WTC11 (cell line): ENCODE measurements around the gene TSEN2. TPM values are rescaled to one million over a fixed set of nuclear protein-coding genes. Genes with fewer than 3 reads are reported as not detected.

Experiments
- ATAC-seq: fragments of 200-7000 bp; cut with Tn5 transposase; 2 replicates; pipeline ENCODE4 v1.10.0; 2021; ENCODE audit warnings: mild to moderate bottlenecking, moderate library complexity
- CTCF ChIA-PET: fragments of 300-600 bp; sonication (Branson Sonifier 250); formaldehyde crosslinking; loops from one replicate; lab custom pipeline; 2021; ENCODE audit warnings: antibody characterized with exemption; lab: Charles Lee
- POLR2A ChIA-PET: fragments of 350-600 bp; sonication (Branson Sonifier 250); formaldehyde crosslinking; loops from one replicate; lab custom pipeline; 2021; ENCODE audit warnings: antibody characterized with exemption; lab: Charles Lee
- DNase-seq: peaks from one replicate; pipeline ENCODE4 v3.0.0; 2021; ENCODE audit warnings: low spot score
- H3K27ac Mint-ChIP-seq: 2 replicates; pipeline ENCODE4 v1.8.0; 2021; ENCODE audit warnings: mixed read lengths
- H3K27me3 Mint-ChIP-seq: 2 replicates; pipeline ENCODE4 v1.8.0; 2021; ENCODE audit warnings: low read depth, mild to moderate bottlenecking, moderate library complexity, mixed read lengths
- H3K36me3 Mint-ChIP-seq: 2 replicates; pipeline ENCODE4 v1.8.0; 2021; ENCODE audit warnings: mixed read lengths
- H3K4me1 Mint-ChIP-seq: 2 replicates; pipeline ENCODE4 v1.8.0; 2022; ENCODE audit warnings: mixed read lengths
- H3K4me3 Mint-ChIP-seq: 2 replicates; pipeline ENCODE4 v1.8.0; 2021; ENCODE audit warnings: mild to moderate bottlenecking, moderate library complexity, mixed read lengths
- H3K9me3 Mint-ChIP-seq: 2 replicates; pipeline ENCODE4 v1.8.0; 2021; ENCODE audit warnings: mixed read lengths
- ELF4 ChIP-seq: sonication (generic); formaldehyde crosslinking; IDR thresholded peaks from 2 replicates; pipeline ENCODE4 v1.8.1; 2022; ENCODE audit warnings: low read depth, mild to moderate bottlenecking, moderate library complexity, missing genetic modification reagents
- FOXJ3 ChIP-seq: sonication (generic); formaldehyde crosslinking; IDR thresholded peaks from 2 replicates; pipeline ENCODE4 v1.9.0; 2021; ENCODE audit warnings: missing genetic modification reagents, mild to moderate bottlenecking, borderline replicate concordance
- FOXK1 ChIP-seq: sonication (generic); formaldehyde crosslinking; IDR thresholded peaks from 2 replicates; pipeline ENCODE4 v1.8.0; 2022; ENCODE audit warnings: mild to moderate bottlenecking, moderate library complexity, missing genetic modification reagents
- GABPB1 ChIP-seq: sonication (generic); formaldehyde crosslinking; IDR thresholded peaks from 2 replicates; pipeline ENCODE4 v1.8.1; 2023; ENCODE audit warnings: mild to moderate bottlenecking, missing genetic modification reagents
- JUN ChIP-seq: sonication (generic); formaldehyde crosslinking; IDR thresholded peaks from 2 replicates; pipeline ENCODE4 v1.8.0; 2023; ENCODE audit warnings: mild to moderate bottlenecking, missing genetic modification reagents
- OVOL2 ChIP-seq: fragments of 250-450 bp; sonication (Bioruptor Pico); IDR thresholded peaks from 2 replicates; pipeline ENCODE4 v1.9.0; 2021; ENCODE audit warnings: mild to moderate bottlenecking, borderline replicate concordance
- RORB ChIP-seq: fragments of 250-450 bp; sonication (Bioruptor Pico); IDR thresholded peaks from 2 replicates; pipeline ENCODE4 v1.9.0; 2021; ENCODE audit warnings: mild to moderate bottlenecking
- SMAD4 ChIP-seq: sonication (generic); formaldehyde crosslinking; IDR thresholded peaks from 2 replicates; pipeline ENCODE4 v1.8.0; 2022; ENCODE audit warnings: mild to moderate bottlenecking, missing genetic modification reagents
- TEAD1 ChIP-seq: sonication (generic); formaldehyde crosslinking; IDR thresholded peaks from 2 replicates; pipeline ENCODE4 v1.8.0; 2022; ENCODE audit warnings: mild to moderate bottlenecking, missing genetic modification reagents
- TP53 ChIP-seq: sonication (generic); formaldehyde crosslinking; IDR thresholded peaks from 2 replicates; pipeline ENCODE4 v1.8.1; 2023; ENCODE audit warnings: mild to moderate bottlenecking, missing genetic modification reagents
- ZNF138 ChIP-seq: sonication (generic); formaldehyde crosslinking; conservative IDR thresholded peaks from 2 replicates; pipeline ENCODE4 v1.8.1; 2022; ENCODE audit warnings: mild to moderate bottlenecking, moderate library complexity, missing genetic modification reagents
- ZNF219 ChIP-seq: sonication (generic); formaldehyde crosslinking; IDR thresholded peaks from 2 replicates; pipeline ENCODE4 v1.8.0; 2023; ENCODE audit warnings: missing genetic modification reagents, mild to moderate bottlenecking, borderline replicate concordance
- ZNF263 ChIP-seq: sonication (generic); formaldehyde crosslinking; IDR thresholded peaks from 2 replicates; pipeline ENCODE4 v1.8.1; 2022; ENCODE audit warnings: low read depth, mild to moderate bottlenecking, moderate library complexity, missing genetic modification reagents
- total RNA-seq: library from RNA; stranded (reverse); gene quantifications from 3 replicates; pipeline ENCODE4 v1.2.3, GENCODE V29; 2021
- TF ChIP-seq, protein P1 (sequence below): fragments of 250-450 bp; sonication (Bioruptor Pico); IDR thresholded peaks from 2 replicates; pipeline ENCODE4 v1.9.0; 2021; ENCODE audit warnings: mild to moderate bottlenecking, borderline replicate concordance
- TF ChIP-seq, protein P2 (sequence below): fragments of 250-450 bp; sonication (Bioruptor Pico); IDR thresholded peaks from 2 replicates; pipeline ENCODE4 v2.1.2; 2022; ENCODE audit warnings: mild to moderate bottlenecking, moderate library complexity
- TF ChIP-seq, protein P3 (sequence below): sonication (generic); formaldehyde crosslinking; conservative IDR thresholded peaks from 2 replicates; pipeline ENCODE4 v1.8.1; 2023; ENCODE audit warnings: mild to moderate bottlenecking, low read depth, missing genetic modification reagents, moderate library complexity
- TF ChIP-seq, protein P4 (sequence below): sonication (generic); formaldehyde crosslinking; IDR thresholded peaks from 2 replicates; pipeline ENCODE4 v1.8.0; 2022; ENCODE audit warnings: mild to moderate bottlenecking, missing genetic modification reagents
- TF ChIP-seq, protein P5 (sequence below): fragments of 250-450 bp; sonication (Bioruptor Pico); IDR thresholded peaks from 2 replicates; pipeline ENCODE4 v1.9.0; 2021; ENCODE audit warnings: mild to moderate bottlenecking
- TF ChIP-seq, protein P6 (sequence below): fragments of 250-450 bp; sonication (Bioruptor Pico); IDR thresholded peaks from 2 replicates; pipeline ENCODE4 v1.9.0; 2021; ENCODE audit warnings: mild to moderate bottlenecking

TSEN2 gene
- total RNA-seq, 1 experiment from 2014 or later, result 21.1 TPM

DNA sequence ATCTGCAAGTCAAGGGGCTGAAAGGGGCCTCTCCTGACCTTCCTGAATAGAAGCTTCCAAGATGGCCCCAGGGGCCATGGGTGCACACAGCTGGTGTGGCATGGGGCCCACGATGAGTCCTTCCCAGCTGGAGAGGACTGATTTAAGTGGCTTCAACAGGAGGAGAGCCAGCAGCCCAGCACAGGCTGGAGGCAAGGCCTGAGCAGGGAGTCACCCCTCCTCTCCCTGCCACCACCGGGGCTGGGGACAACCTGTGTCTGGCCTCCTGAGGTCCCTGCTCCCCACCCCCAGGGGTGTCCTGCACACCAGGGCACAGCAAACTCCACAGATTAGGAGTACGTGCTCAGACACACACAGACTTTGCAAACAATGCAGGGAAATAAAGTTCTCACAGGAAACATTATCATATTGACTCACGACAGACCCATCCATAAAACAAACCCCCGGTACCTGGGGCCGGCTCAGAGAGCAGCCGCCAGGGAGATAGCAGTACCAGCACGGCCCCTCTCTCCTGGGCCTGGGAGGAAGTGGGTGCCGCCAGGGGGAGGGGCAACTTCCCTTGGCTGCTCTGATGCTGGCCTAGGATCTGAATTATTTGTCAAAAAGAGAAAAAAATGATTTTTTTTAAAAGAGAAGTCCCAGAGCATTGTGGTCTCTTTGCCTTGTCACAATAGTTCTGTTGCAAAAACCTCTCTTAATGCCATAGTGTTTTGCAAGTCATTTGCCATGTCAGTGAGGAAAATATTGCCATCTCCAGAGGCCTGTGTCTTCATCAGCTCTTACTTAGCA lies 21.9 kb upstream of the TSEN2 start:
- DNase-seq, result no peak
- no peak overlapping the region for H3K27ac Mint-ChIP-seq
- H3K9me3 Mint-ChIP-seq, result no peaks in the 10 kb centered on the region
- no peaks in the 10 kb centered on the region for H3K36me3 Mint-ChIP-seq
- 0 out of 2 replicates have a peak, but pooled peaks have one; percentile 19 for ATAC-seq
- no peaks in the 10 kb centered on the region for H3K4me1 Mint-ChIP-seq
- no peaks in the 10 kb centered on the region for H3K27me3 Mint-ChIP-seq
- no peak overlapping the region for H3K4me3 Mint-ChIP-seq
- TF ChIP-seq, protein P1, sequence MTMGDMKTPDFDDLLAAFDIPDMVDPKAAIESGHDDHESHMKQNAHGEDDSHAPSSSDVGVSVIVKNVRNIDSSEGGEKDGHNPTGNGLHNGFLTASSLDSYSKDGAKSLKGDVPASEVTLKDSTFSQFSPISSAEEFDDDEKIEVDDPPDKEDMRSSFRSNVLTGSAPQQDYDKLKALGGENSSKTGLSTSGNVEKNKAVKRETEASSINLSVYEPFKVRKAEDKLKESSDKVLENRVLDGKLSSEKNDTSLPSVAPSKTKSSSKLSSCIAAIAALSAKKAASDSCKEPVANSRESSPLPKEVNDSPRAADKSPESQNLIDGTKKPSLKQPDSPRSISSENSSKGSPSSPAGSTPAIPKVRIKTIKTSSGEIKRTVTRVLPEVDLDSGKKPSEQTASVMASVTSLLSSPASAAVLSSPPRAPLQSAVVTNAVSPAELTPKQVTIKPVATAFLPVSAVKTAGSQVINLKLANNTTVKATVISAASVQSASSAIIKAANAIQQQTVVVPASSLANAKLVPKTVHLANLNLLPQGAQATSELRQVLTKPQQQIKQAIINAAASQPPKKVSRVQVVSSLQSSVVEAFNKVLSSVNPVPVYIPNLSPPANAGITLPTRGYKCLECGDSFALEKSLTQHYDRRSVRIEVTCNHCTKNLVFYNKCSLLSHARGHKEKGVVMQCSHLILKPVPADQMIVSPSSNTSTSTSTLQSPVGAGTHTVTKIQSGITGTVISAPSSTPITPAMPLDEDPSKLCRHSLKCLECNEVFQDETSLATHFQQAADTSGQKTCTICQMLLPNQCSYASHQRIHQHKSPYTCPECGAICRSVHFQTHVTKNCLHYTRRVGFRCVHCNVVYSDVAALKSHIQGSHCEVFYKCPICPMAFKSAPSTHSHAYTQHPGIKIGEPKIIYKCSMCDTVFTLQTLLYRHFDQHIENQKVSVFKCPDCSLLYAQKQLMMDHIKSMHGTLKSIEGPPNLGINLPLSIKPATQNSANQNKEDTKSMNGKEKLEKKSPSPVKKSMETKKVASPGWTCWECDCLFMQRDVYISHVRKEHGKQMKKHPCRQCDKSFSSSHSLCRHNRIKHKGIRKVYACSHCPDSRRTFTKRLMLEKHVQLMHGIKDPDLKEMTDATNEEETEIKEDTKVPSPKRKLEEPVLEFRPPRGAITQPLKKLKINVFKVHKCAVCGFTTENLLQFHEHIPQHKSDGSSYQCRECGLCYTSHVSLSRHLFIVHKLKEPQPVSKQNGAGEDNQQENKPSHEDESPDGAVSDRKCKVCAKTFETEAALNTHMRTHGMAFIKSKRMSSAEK (CRISPR knock-in tag), result no peak
- TF ChIP-seq, protein P2, sequence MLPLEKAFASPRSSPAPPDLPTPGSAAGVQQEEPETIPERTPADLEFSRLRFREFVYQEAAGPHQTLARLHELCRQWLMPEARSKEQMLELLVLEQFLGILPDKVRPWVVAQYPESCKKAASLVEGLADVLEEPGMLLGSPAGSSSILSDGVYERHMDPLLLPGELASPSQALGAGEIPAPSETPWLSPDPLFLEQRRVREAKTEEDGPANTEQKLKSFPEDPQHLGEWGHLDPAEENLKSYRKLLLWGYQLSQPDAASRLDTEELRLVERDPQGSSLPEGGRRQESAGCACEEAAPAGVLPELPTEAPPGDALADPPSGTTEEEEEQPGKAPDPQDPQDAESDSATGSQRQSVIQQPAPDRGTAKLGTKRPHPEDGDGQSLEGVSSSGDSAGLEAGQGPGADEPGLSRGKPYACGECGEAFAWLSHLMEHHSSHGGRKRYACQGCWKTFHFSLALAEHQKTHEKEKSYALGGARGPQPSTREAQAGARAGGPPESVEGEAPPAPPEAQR (CRISPR knock-in tag), result no peak
- TF ChIP-seq, protein P3, sequence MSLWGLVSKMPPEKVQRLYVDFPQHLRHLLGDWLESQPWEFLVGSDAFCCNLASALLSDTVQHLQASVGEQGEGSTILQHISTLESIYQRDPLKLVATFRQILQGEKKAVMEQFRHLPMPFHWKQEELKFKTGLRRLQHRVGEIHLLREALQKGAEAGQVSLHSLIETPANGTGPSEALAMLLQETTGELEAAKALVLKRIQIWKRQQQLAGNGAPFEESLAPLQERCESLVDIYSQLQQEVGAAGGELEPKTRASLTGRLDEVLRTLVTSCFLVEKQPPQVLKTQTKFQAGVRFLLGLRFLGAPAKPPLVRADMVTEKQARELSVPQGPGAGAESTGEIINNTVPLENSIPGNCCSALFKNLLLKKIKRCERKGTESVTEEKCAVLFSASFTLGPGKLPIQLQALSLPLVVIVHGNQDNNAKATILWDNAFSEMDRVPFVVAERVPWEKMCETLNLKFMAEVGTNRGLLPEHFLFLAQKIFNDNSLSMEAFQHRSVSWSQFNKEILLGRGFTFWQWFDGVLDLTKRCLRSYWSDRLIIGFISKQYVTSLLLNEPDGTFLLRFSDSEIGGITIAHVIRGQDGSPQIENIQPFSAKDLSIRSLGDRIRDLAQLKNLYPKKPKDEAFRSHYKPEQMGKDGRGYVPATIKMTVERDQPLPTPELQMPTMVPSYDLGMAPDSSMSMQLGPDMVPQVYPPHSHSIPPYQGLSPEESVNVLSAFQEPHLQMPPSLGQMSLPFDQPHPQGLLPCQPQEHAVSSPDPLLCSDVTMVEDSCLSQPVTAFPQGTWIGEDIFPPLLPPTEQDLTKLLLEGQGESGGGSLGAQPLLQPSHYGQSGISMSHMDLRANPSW (CRISPR knock-in tag), result no peak
- TF ChIP-seq SMAD4 (CRISPR knock-in tag), result no peak
- no peak for TF ChIP-seq FOXK1 (CRISPR knock-in tag)
- TF ChIP-seq ELF4, result no peak
- TF ChIP-seq ZNF263, result no peak
- TF ChIP-seq OVOL2 (CRISPR knock-in tag), result no peak
- TF ChIP-seq, protein P4, sequence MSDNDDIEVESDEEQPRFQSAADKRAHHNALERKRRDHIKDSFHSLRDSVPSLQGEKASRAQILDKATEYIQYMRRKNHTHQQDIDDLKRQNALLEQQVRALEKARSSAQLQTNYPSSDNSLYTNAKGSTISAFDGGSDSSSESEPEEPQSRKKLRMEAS, result no peak
- TF ChIP-seq, protein P5, sequence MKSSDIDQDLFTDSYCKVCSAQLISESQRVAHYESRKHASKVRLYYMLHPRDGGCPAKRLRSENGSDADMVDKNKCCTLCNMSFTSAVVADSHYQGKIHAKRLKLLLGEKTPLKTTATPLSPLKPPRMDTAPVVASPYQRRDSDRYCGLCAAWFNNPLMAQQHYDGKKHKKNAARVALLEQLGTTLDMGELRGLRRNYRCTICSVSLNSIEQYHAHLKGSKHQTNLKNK (CRISPR knock-in tag), result no peak
- TF ChIP-seq GABPB1 (CRISPR knock-in tag), result no peak
- CTCF ChIA-PET, result interaction anchor here (1.3 kb wide), 1 partner anchor 17 kb away, joined by 8 read pairs; no protein-coding TSS in a partner anchor
- POLR2A ChIA-PET, result no interaction called here

DNA sequence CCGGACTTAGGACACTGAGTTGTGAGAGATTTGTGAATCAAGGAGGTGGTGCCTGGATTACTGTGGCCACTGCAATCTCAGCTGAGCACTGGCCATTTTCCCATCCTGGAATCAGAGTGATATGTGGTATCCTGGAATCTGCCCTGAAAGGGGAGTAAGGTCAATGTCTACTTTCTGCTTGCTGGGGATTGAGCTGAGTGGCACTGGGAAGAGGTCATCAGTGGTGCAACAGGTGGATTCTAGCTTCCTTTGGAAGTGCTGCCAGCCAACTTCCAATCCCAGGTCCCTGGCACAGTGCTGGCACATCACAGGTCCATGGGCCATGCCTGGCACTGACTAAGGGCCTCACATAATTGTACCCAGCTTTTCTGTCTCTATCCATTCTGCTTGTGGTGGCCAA lies 20.6 kb upstream of the TSEN2 start:
- no peak overlapping the region for H3K4me3 Mint-ChIP-seq
- no peaks in the 10 kb centered on the region for H3K36me3 Mint-ChIP-seq
- H3K9me3 Mint-ChIP-seq, result no peaks in the 10 kb centered on the region
- no peak overlapping the region for H3K27ac Mint-ChIP-seq
- DNase-seq, result no peak
- H3K27me3 Mint-ChIP-seq, result no peaks in the 10 kb centered on the region
- ChIA-PET POLR2A (no interaction called here), CTCF (interaction anchor here (0.6 to 1.3 kb wide), 2 partner anchors 10 to 16 kb away, joined by 3 to 8 read pairs; no protein-coding TSS in a partner anchor)
- no peak for ATAC-seq
- H3K4me1 Mint-ChIP-seq, result no peaks in the 10 kb centered on the region
- TF ChIP-seq ZNF138 (CRISPR knock-in tag) (no peak), TEAD1 (CRISPR knock-in tag) (no peak), JUN (CRISPR knock-in tag) (no peak), RORB (no peak), FOXJ3 (CRISPR knock-in tag) (no peak), ZNF219 (CRISPR knock-in tag) (no peak), TP53 (CRISPR knock-in tag) (no peak)
- TF ChIP-seq, protein P6, sequence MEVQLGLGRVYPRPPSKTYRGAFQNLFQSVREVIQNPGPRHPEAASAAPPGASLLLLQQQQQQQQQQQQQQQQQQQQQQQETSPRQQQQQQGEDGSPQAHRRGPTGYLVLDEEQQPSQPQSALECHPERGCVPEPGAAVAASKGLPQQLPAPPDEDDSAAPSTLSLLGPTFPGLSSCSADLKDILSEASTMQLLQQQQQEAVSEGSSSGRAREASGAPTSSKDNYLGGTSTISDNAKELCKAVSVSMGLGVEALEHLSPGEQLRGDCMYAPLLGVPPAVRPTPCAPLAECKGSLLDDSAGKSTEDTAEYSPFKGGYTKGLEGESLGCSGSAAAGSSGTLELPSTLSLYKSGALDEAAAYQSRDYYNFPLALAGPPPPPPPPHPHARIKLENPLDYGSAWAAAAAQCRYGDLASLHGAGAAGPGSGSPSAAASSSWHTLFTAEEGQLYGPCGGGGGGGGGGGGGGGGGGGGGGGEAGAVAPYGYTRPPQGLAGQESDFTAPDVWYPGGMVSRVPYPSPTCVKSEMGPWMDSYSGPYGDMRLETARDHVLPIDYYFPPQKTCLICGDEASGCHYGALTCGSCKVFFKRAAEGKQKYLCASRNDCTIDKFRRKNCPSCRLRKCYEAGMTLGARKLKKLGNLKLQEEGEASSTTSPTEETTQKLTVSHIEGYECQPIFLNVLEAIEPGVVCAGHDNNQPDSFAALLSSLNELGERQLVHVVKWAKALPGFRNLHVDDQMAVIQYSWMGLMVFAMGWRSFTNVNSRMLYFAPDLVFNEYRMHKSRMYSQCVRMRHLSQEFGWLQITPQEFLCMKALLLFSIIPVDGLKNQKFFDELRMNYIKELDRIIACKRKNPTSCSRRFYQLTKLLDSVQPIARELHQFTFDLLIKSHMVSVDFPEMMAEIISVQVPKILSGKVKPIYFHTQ, result no peak
